ENCODE measurements around the gene DCAKD. TPM values are rescaled to one million over a fixed set of nuclear protein-coding genes. Genes with fewer than 3 reads are reported as not detected.

DCAKD gene
- total RNA-seq, 1 experiment from 2014 or later, result 15.1 TPM

- H3K36me3 ChIP-seq (ENCODE audit: control insufficient read depth, insufficient read depth, low read length), result no peaks in the 10 kb centered on the region; the same call in none of the 2 replicates
- no peak overlapping the region for H3K4me3 Mint-ChIP-seq (ENCODE audit: unreplicated experiment)
- H3K4me1 Mint-ChIP-seq (ENCODE audit: low read depth, unreplicated experiment), result no peaks in the 10 kb centered on the region
- no peak overlapping the region for H3K27ac Mint-ChIP-seq (ENCODE audit: unreplicated experiment)
- no peaks in the 10 kb centered on the region for H3K4me1 ChIP-seq
- no peaks in the 10 kb centered on the region for H3K27me3 ChIP-seq (replicated peaks; ENCODE audit: control insufficient read depth, insufficient read depth, low read length)
- H3K27me3 Mint-ChIP-seq (ENCODE audit: insufficient read depth, unreplicated experiment), result no peaks in the 10 kb centered on the region
- intact Hi-C loops (cut with micrococcal nuclease; ENCODE audit: unreplicated experiment), result no loop called here
- H3K4me3 ChIP-seq (ENCODE audit: low read depth, low read length), result no peak overlapping the region
- no peaks in the 10 kb centered on the region for H3K9me3 ChIP-seq
- BruUV-seq (replicated peaks), result no TSS peak
- TF ChIP-seq, protein P1, sequence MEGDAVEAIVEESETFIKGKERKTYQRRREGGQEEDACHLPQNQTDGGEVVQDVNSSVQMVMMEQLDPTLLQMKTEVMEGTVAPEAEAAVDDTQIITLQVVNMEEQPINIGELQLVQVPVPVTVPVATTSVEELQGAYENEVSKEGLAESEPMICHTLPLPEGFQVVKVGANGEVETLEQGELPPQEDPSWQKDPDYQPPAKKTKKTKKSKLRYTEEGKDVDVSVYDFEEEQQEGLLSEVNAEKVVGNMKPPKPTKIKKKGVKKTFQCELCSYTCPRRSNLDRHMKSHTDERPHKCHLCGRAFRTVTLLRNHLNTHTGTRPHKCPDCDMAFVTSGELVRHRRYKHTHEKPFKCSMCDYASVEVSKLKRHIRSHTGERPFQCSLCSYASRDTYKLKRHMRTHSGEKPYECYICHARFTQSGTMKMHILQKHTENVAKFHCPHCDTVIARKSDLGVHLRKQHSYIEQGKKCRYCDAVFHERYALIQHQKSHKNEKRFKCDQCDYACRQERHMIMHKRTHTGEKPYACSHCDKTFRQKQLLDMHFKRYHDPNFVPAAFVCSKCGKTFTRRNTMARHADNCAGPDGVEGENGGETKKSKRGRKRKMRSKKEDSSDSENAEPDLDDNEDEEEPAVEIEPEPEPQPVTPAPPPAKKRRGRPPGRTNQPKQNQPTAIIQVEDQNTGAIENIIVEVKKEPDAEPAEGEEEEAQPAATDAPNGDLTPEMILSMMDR (IDR thresholded peaks at IDR 0.05; ENCODE audit: insufficient read depth in 1 of 2, low read depth in 1 of 2, low read length in 1 of 2, severe bottlenecking in 1 of 2, unreplicated experiment in 1 of 2), result no peak
- CTCF ChIA-PET, result no interaction called here
- H3K36me3 Mint-ChIP-seq (ENCODE audit: insufficient read depth, unreplicated experiment), result no peaks in the 10 kb centered on the region
- H3K9me3 Mint-ChIP-seq (ENCODE audit: unreplicated experiment), result no peaks in the 10 kb centered on the region
- DNase-seq, result no peak
- POLR2A ChIA-PET, result interaction anchor here (0.5 kb wide), 1 partner anchor 119 kb away, joined by 3 read pairs; no protein-coding TSS in a partner anchor
Observed at GRCh38 chr17:45030733-45031132, 20.7 kb downstream of the DCAKD start.

GRCh38 chr17:45029758-45030423, 21.5 kb downstream of the DCAKD start:
- TF ChIP-seq, protein P1 (IDR thresholded peaks at IDR 0.05; ENCODE audit: insufficient read depth in 1 of 2, low read depth in 1 of 2, low read length in 1 of 2, severe bottlenecking in 1 of 2, unreplicated experiment in 1 of 2), result no peak
- Histone ChIP-seq H3K4me1 (no peaks in the 10 kb centered on the region), H3K4me3 (ENCODE audit: low read depth, low read length) (no peak overlapping the region), H3K9me3 (no peaks in the 10 kb centered on the region), H3K27me3 (replicated peaks; ENCODE audit: control insufficient read depth, insufficient read depth, low read length) (no peaks in the 10 kb centered on the region), H3K36me3 (ENCODE audit: control insufficient read depth, insufficient read depth, low read length) (no peaks in the 10 kb centered on the region; the same call in none of the 2 replicates)
- no TSS peak for BruUV-seq (replicated peaks)
- H3K4me3 Mint-ChIP-seq (ENCODE audit: unreplicated experiment), result no peak overlapping the region
- H3K4me1 Mint-ChIP-seq (ENCODE audit: low read depth, unreplicated experiment), result no peaks in the 10 kb centered on the region
- intact Hi-C loops (cut with micrococcal nuclease; ENCODE audit: unreplicated experiment), result no loop called here
- ChIA-PET CTCF (no interaction called here), POLR2A (interaction anchor here (0.5 kb wide), 1 partner anchor 118 kb away, joined by 3 read pairs; no protein-coding TSS in a partner anchor)
- DNase-seq, result no peak
- no peak overlapping the region for H3K27ac Mint-ChIP-seq (ENCODE audit: unreplicated experiment)
- H3K27me3 Mint-ChIP-seq (ENCODE audit: insufficient read depth, unreplicated experiment), result no peaks in the 10 kb centered on the region
- H3K9me3 Mint-ChIP-seq (ENCODE audit: unreplicated experiment), result no peaks in the 10 kb centered on the region
- H3K36me3 Mint-ChIP-seq (ENCODE audit: insufficient read depth, unreplicated experiment), result no peaks in the 10 kb centered on the region

DNA sequence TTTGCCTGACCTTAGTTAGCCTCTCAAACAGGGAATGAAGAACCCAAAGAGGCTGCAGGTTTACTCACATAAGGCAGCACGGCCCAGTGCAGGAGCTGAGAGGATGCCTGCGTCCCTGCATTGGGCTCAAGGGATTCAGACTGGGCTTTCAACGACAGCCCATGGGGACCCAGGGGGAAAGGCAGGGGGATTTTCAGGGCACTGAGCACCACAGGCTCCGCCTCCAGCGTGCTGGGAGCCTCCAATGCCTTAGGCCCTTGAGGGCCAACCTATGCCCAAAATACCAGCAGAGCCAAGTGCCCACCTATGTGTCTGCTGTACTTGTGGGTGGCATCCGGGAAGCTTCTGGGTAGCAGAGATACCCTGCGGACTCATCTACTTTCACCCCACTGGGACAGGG, 22.3 kb downstream of the DCAKD start:
- no peaks in the 10 kb centered on the region for H3K9me3 Mint-ChIP-seq (ENCODE audit: unreplicated experiment)
- H3K27ac Mint-ChIP-seq (ENCODE audit: unreplicated experiment), result no peak overlapping the region
- POLR2A ChIA-PET, result no interaction called here
- CTCF ChIA-PET, result no interaction called here
- DNase-seq, result no peak
- intact Hi-C loops (cut with micrococcal nuclease; ENCODE audit: unreplicated experiment), result no loop called here
- no peaks in the 10 kb centered on the region for H3K9me3 ChIP-seq
- no peaks in the 10 kb centered on the region for H3K36me3 Mint-ChIP-seq (ENCODE audit: insufficient read depth, unreplicated experiment)
- no peak overlapping the region for H3K4me3 Mint-ChIP-seq (ENCODE audit: unreplicated experiment)
- no peaks in the 10 kb centered on the region for H3K27me3 ChIP-seq (replicated peaks; ENCODE audit: control insufficient read depth, insufficient read depth, low read length)
- H3K27me3 Mint-ChIP-seq (ENCODE audit: insufficient read depth, unreplicated experiment), result no peaks in the 10 kb centered on the region
- BruUV-seq (replicated peaks), result no TSS peak
- H3K4me1 ChIP-seq, result no peaks in the 10 kb centered on the region
- TF ChIP-seq, protein P1 (IDR thresholded peaks at IDR 0.05; ENCODE audit: insufficient read depth in 1 of 2, low read depth in 1 of 2, low read length in 1 of 2, severe bottlenecking in 1 of 2, unreplicated experiment in 1 of 2), result no peak
- no peaks in the 10 kb centered on the region; the same call in none of the 2 replicates for H3K36me3 ChIP-seq (ENCODE audit: control insufficient read depth, insufficient read depth, low read length)
- no peak overlapping the region for H3K4me3 ChIP-seq (ENCODE audit: low read depth, low read length)
- no peaks in the 10 kb centered on the region for H3K4me1 Mint-ChIP-seq (ENCODE audit: low read depth, unreplicated experiment)

Measured in Caco-2 (cell line).